GM21381 (cell line): ENCODE results near the gene BMP7.
"Not testable (repeated sequence)": the region's sequence is repeated elsewhere in the genome, so short reads cannot be mapped to it uniquely, and the experiment has no call there.

ENCODE experiments used
- ATAC-seq: cut with Tn5 transposase; IDR thresholded peaks from one replicate; pipeline ENCODE4 v1.9.1; 2021; ENCODE audit warnings: mild to moderate bottlenecking, moderate library complexity; ENCODE audit not compliant: unreplicated experiment

The BMP7 gene

DNA sequence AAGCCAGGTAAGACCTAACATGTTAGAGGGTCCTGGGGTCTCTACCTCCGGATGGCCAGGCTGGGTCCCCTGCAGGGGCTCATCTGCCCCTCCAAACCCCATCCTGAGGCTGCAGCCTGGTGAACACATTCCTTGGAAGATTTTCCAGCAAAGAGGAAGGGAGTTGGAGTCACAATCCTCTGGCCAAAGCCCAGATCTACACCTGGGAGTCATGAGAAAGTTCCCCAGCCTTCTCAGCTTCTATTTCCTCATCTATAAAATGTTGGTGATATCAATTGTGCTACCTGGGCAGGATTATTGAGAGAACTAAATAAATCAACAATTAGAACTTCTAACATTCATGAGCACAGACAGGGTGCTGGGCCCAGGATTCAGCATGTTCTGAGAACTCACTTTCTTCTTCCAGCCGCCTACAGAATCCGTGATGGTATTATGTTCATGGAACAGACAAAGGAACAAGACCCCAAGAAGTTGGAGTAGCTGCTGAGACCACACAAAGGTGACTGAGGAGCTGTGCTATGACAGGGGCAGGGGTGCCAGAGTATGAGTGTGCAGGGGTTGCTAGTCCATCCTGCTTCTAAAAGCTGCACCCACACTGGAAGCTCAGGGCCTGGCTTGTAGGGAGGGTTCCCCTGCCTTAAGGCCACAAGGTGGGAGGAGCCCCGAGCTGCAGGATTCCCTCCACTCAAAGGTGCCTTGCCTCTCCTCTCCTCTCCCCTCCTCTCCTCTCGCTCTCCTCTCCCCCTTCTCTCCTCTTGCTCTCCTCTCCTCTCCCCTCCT, 68.9 kb downstream of the BMP7 start:
- ATAC-seq, result no peak

DNA sequence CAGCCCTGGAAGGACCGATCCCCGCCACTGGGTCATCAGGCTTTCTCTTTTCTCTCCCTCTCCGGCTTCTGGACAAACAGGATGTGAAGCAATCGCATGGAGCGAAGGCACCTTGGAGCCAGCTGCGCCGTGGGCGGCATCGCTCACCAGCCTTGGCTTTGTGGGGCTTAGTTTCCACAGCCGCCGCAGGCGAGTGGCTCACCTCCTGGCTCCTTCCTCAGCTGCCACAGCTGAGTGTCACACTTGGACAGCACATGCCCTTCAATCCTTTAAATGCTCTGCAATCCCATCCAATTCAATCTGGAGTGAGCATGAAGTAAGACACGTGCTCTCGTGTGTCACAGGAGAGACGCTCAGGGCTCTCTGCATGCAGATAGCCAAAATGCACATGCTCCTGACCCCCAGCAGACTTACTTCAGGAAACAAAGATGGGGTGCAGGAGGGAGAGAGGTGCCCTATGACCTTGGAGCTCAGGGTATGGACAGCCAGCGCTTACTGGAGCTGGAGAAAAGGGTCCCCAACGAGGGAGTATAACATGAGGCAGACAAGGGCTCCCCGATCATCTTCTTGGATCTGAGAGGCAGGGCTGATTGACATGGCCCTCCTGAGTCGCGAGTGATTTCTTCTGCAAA, 70.9 kb downstream of the BMP7 start:
- ATAC-seq, result no peak

DNA sequence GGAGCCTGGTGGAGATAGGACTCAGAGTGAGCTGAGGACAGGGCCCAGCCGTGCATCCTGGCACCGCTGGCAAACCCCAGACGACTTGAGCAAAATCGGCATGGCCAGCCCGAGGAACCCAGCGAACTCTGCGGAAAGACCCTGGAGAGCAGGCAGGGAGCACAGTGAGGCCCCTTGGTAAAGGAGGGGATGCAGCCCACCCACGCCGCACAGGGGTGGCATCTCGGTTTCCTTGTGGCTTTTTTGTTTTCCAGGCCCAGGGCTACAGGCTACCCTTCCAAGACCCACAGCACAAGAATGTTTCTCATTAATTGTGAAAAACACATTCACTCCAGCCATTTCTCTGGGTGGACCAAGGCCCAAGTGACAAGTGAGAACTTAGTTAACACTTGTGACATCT, 71.4 kb downstream of the BMP7 start:
- no peak for ATAC-seq

DNA sequence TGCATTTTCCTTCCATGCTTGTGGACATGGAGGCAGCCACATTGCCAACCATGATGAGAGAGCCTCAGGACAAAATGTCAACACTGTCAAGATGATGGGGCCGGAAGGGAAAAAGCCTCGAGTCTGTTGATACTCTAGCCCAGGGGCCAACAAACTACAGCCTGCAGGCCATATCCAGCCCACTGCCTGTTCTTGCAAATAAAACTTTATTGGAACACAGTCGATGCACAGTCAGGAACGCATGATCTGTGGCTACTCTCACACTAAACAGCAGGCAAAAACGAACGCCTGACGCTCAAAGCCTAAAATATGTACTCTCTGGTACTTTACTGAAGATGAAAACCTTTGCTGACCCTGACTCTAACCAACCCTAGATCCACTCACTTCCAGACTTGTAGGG, 72.3 kb downstream of the BMP7 start:
- ATAC-seq, result no peak

DNA sequence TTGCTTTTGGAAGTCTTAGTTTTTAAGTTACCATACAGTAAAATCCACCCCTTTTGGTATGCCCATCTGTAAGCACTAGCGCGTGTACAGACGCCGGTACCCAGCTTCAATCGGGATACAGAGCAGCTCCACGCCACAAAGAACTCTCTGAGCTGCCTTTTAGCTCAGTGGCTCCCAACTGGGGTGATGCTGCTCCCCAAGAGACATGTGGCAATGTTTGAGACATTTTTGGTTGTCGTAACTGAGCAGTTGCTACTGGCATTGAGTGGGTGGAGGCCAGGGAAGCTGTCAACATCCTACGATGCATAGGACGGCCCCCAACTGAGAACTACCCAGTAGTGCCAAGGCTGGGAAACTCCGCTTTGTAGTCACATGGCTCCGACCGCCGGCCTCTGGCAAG, 73.3 kb downstream of the BMP7 start:
- no peak for ATAC-seq

DNA sequence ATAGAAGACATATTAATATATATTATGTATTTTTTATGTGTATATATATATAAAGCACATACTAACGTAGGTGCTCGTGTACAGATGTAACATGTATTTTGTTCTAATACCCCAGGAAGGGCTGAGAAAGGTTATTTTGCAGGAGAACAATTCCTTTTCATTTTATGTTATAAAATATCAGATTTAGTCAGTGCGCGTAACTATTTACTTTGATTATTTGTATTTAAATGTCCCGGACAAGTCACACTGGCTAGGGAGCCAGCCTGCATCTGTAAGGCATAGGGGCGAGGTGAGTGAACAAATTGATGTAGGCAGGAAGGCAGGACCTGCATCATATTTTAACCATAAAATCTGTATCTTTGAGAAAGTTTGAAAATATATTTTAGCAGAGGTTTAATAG, 74.1 kb downstream of the BMP7 start:
- ATAC-seq, result no peak

DNA sequence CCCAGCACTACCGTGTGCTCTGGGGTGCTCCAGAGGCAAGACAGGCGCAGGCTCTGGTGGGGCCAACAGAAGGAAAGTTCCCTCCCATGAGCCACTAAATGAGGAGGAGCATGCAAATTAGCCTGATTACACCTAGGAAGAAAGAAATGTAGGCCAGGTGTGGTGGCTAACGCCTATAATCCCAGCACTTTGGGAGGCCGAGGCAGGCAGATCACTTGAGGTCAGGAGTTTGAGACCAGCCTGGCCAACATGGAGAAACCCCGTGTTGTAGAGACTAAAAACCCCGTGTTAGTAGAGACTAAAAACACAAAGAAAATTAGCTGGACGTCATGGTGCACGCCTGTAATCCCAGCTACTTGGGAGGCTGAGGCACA, 75.2 kb downstream of the BMP7 start:
- not testable (repeated sequence) for ATAC-seq

DNA sequence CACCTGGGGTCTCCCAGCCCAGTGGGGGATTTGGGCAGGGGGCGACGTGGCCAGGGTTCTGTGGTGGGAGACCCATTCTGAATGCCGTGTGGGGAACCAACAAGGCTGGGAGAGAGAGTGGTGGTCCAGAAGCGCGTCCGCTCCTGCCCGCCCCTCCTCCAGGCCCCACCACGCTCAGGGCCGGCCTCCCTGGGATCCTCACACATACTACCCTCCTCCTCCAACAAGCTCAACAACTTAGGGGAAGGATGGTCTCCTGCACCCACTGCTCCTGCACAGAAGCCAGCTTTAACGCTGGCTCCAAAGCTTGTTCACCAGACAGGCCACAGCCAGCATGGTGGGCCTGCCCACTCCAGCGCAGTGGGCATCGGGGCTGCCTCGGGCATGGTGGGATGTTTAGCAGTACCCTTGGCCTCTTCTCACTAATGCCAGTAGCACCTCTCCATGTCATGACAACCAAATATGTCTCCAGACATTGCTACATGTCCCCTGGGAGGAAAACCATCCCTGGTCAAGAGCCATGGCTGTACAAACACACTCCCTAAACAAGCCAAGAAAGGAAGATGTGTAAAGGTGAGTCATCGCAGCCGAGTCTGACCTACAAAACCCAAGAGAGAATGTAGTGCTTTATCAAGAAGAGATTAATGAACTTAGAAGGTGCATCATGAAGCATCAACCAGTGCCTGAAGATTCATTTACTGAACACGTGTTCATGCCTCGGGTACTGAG, 75.7 kb downstream of the BMP7 start:
- ATAC-seq, result no peak

DNA sequence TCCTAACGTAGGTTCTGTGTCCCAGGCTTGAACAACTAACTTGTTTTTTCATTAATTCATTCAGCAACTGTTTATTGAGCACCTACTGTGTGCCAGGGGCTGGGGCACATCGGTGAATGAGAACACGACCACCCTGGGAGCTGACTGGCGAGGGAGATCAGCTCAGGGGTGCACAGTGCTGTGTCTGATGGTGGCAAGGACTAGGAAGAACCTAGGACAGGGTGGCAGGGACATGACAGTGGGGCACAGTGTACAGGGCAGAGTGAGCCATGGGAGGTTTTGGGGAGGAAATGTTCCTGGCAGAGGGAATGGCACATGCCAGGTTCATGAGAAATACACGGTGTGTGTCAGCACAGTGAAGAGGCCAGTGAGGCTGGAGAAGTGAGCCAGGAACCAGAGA, 76.7 kb downstream of the BMP7 start:
- no peak for ATAC-seq

DNA sequence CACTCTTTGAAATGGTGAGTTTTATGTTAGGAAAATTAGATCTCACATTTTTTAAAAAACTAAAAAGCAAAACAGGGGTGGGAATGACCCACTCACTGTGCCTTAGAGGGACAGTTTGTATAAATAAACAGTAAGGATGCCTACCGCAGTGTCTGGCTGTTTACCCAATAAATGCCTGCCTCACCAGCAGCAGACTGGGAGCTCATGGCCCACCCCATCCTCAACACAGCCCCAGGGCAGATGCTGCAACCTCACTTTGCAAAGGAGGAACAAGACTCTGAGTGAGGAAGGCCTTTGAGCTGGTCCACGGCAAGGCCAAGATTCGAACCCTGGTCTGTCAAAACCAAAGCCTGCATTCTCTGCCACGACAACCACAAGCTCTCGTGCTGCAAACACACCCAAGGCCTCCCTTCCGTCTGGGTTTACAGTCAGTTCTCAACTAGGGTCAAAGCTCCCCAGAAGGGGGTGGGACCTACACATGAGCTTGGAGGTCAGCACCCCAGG, 77.8 kb downstream of the BMP7 start:
- ATAC-seq, result no peak

DNA sequence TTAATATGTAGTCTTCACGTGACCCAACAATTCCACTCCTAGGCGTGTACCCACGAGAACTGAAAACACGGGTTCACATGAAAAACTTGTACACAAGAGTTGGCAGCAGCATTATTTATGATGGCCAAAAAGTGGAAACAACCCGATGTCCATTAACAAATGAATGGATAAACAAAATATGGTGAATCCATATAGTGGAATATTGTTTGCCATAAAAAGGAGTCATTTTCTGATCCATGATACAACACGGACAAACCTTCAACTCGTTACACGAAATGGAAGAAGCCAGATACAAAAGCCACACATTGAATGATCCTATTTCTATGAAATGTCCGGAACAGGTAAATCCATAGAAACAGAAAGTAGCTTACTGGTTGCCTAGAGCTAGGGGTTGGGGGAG, 78.4 kb downstream of the BMP7 start:
- no peak for ATAC-seq

DNA sequence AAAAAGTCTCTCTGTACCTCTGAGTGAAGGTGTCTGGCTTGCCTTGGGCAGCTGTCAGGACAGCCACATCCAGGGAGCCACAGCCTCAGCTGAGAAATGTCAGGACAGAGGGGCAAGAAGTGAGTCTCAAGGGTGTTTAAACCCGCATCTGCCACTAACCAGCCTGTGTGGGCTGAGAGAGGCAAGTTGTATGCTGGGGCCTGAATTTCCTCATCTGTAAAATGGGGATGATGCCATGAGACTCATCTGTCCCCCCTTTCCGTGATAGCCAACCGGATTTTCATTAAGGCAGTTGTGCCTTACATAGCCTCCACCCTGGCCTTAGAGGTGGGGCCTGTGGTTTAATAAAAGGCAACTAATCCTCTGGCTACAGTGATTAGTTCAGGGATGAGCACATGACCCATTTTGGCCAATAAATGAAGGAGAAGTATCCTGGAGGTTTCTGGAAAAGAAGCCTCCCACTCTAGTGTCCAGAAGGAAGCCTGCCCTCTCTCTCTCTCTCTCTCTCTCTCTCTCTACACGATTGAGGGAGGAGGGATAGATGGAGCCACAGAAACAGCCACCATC, 79.3 kb downstream of the BMP7 start:
- ATAC-seq, result no peak

DNA sequence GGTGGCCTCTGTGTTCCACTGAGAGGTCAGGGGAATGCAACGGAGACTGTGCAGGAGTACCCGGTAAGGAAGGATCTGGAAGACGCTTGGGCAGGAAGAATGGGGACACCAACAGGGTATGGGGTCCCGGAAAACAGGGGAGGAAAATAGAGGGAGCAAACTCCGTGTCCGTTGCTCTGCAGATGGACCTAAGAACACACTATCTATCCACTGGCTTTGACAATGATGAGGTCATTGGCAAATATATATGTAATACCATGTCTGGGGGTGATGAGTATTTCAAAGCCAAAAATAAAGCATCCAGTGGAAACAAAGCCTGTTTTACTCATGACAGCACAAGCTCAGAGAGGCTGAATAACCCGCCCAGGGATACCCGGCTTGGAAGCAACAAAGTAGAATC, 80.2 kb downstream of the BMP7 start:
- no peak for ATAC-seq

DNA sequence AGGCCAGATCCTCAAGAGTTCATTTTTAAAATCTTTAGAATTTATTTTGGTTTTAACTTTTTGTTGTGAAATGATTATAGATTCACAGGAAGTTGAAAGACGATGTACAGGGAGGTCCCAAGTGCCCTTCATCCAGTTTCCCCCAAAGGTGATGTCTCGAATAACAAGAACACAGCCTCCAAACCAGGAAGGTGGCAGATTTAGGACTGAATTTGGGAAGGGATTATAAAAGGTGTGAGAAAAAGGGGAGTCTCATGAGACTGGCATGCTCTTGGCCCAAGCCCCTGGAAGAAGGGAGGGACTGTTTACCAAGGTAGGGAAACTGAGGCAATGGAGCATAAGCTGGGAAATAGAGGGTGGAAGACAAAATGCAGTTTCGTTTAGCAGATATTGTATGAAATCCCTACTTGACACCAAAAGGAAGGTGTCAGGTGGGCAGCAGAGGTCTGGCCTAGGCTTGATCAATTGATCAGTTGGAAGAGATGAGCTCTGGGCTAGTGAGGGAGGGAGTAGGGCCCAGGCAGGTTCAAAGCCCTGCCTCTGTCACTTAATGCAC, 81.2 kb downstream of the BMP7 start:
- no peak for ATAC-seq

DNA sequence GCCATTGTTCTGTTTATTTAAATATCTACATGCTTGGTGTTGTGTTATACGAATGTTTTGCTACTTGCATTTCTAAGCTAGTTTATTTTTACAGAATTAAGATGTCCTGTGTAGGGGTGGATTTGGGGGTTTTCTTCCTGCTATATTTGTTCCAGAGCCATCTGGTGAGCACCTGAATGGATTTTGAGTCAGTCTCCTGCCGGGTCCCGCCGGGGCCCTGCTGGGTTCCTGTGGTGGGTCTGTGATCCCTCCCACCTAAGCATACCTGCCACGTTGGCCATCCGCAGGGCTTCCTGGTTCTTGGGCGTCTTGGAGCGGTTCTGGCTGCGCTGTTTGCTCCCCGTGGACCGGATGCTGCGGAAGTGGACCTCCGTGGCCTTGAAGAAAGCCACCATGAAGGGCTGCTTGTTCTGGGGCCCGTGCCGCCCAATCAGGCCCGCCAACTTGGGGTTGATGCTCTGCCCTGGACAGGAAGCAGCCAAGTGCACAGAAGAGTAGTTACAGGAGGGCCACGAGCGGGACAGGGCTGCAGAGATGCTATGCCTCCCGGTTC, 82.9 kb downstream of the BMP7 start:
- no peak for ATAC-seq

DNA sequence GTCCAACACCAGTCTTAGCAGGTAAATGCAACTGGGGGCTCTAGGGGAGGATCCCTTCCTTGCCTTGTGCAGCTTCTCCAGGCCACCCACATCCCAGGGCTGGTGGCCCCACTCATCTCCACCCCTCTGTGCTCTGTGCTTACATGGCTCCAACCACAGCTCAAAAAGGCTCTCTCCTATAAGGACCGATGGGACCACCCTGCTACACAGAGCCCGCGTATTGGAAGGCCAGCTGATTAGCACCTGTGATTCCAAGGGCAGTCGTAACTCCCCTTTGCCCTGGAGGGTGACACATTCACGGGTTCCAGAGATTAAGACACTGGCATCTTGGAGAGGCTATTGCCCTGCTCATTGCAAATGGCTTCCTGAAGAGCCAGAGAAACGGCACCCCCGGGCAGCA, 84.8 kb downstream of the BMP7 start:
- ATAC-seq, result no peak

DNA sequence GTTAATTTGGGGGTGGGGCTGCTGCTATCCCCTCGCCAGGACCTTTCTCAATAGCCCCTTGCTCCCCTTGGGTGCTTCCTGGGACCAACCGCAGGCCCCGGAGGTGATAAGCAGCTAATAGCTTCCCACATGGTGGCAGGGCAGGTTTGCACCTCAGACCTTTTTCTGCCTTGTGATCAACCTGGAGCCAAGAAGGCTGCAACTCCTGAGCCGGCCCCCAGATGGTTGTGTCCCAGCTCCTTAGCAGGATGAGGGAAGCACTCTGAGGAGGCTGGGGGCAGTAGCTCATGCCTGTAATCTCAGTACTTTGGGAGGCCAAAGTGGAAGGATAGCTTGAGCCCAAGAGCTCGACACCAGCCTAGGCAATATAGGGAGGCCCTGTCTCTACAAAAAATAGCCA, 85.5 kb downstream of the BMP7 start:
- no peak for ATAC-seq

DNA sequence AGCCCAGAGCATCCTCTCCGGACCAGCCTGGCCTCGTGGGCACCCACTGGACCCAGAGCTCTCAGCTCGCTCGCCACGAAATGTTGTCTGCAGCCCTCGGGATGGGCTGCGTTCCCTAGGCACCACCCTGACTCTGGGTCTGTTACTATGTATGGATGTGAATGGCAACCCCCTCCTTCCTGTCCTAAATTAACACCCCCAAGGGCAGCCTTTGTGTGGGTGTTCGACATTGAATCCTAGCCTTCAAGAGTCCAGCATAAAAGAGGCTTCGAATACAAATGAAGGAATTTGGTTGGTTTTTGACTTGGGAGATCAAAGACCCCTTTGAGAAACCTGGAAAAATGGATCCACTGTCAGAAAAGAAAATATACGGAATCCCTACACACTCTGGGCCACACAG, 86.1 kb downstream of the BMP7 start:
- no peak for ATAC-seq

DNA sequence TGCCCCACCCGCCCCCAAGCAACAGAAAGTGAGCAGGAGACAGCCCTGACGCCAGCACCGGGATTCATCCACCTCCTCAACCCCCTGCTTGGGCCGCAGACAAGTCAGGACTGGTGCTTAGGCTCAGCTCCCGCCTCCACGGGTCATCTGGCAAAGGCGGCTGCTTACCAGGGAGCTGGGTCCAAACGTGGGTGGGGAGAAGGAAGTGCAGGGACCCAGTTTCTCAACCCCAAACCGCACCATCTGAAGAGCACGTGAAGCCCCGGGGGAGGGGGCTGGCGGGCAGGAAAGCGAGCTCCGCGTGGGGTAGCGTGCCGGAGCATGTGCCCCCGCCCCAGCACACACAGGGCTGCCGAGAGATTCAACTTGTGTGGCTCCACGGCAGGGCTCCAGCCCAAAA, 87.2 kb downstream of the BMP7 start:
- no peak for ATAC-seq

DNA sequence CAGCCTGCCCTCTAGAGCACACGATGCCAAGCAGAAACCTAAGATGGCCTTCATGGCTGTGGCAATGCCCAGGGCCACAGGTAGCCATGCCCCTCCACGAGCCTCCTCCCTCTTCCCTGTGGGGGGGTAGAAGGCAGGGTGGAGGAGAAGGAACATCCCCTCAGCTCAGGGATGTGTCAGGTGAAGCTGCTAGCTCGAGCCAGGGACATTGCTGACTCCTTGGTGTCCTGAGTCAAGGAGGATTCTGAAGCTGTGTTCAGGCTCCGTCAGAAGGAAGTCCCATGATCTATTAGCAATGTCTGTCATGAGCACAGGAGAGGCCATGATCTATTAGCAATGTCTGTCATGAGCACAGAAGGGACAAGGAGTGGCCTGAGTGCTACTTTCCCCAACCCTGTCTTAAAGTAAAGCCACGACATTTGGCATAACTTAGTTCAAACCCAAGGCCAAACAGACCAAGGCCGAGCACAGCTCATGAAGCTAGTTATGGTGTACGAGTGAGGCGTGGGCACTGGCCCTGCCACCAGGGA, 87.8 kb downstream of the BMP7 start:
- no peak for ATAC-seq
